ENCODE results near the gene AURKAIP1.

- no peak for TF ChIP-seq EZH2 (optimal IDR thresholded peaks at IDR 0.05; ENCODE audit: low read depth, low read length)
- TF ChIP-seq CTCF (IDR thresholded peaks at IDR 0.05; ENCODE audit: low read length): no peak
These were observed 29.6 kb downstream of the AURKAIP1 start for GRCh38 chr1:1345384-1345783.
